Psoas muscle (tissue), 8 donors: ENCODE results near the gene SYNGR3. TPM values are rescaled to one million over a fixed set of nuclear protein-coding genes. Genes with fewer than 3 reads are reported as not detected.
"Not testable (repeated sequence)": the region's sequence is repeated elsewhere in the genome, so short reads cannot be mapped to it uniquely, and the experiment has no call there.

Source experiments
- ATAC-seq, 4 donors: fragments of 200-7000 bp; cut with Tn5 transposase; one replicate each; pipeline ENCODE4 v1.9.1; 2020; ENCODE audit warnings: moderate library complexity in 3 of 4, mild to moderate bottlenecking in 2 of 4
- DNase-seq, 2 donors: peaks; one replicate each; pipeline ENCODE4 v3.0.0-alpha.2; 2020
- H3K27ac ChIP-seq: fragments of 200-600 bp; one replicate; pipeline ENCODE4 v1.8.0; 2022
- H3K27me3 ChIP-seq, 3 donors: fragments of 200-600 bp in 1 of 3; one replicate each; pipeline versions ENCODE4 v1.6.1 to v1.8.0; 2013 to 2022; ENCODE audit warnings: low read length in 2 of 3, mild to moderate bottlenecking in 2 of 3, moderate library complexity in 1 of 3; ENCODE audit not compliant: insufficient read depth in 3 of 3
- H3K36me3 ChIP-seq, 2 donors: fragments of 200-600 bp in 1 of 2; one replicate each; pipeline versions ENCODE4 v1.6.1 to v1.8.0; 2013 to 2022; ENCODE audit warnings: low read depth in 1 of 2, mild to moderate bottlenecking in 1 of 2, moderate library complexity in 1 of 2; ENCODE audit not compliant: insufficient read depth in 1 of 2
- H3K4me1 ChIP-seq: fragments of 200-600 bp; one replicate; pipeline ENCODE4 v1.8.0; 2022
- H3K4me3 ChIP-seq: fragments of 200-600 bp; one replicate; pipeline ENCODE4 v1.8.0; 2022; ENCODE audit warnings: mild to moderate bottlenecking
- H3K9me3 ChIP-seq: fragments of 200-600 bp; one replicate; pipeline ENCODE4 v1.8.0; 2022
- CTCF ChIP-seq: fragments of 200-600 bp; IDR thresholded peaks from one replicate; pipeline ENCODE4 v1.8.0; 2022; ENCODE audit warnings: antibody characterized with exemption
- WGBS, 3 donors: extraction: QIAGEN DNeasy Blood & Tissue Kit; methylation state at CpG; one replicate each; pipeline versions ENCODE4 v1.1.6 to v1.1.7; 2013; 5-methylcytosine and 5-hydroxymethylcytosine counted together
- intact Hi-C, 2 donors: fragments of 100-400 bp; cut with DNase I; formaldehyde crosslinking; loops; one replicate each; pipeline versions ENCODE4 v1.11.0 to v1.14.2; 2022
- polyA plus RNA-seq, 3 donors: library from polyadenylated mRNA; stranded (reverse); fragments of 200-250 nt; gene quantifications; one replicate each; pipeline ENCODE4 v1.2.3, GENCODE V29; 2013
- total RNA-seq, 4 donors: library from RNA; stranded (reverse); fragmentation: NEBNext Ultra II Directional in 2 of 4; extraction: Animal tissue kit (Norgen Biotek cat#: 25700) in 2 of 4; gene quantifications; one replicate each; pipeline versions ENCODE4 v1.2.1 to v1.2.4, GENCODE V29; 2021 to 2023
- donor health status: healthy with polysubstance abuse.
- donor health status: DM: no; HTN: no; CAD: no; lungs with moderate emphysema.
- donor health status: Bipolar disorder and iron deficiency.
- donor health status: healthy.
- donor health status: DM: yes; HTN: yes; CAD: no.
- donor health status: DM: no; HTN: no; CAD: no.
- donor health status: DM: no; HTN: no; CAD: no.
- donor health status: DM: yes; HTN: yes; CAD: no.

SYNGR3 gene
- total and polyA plus RNA-seq, 7 donors, result 0.24 to 0.85 (median 0.25) TPM; not detected in 1

- no peaks in the 10 kb centered on the region for H3K27me3 ChIP-seq
- H3K4me1 ChIP-seq, result peaks cover 30% of the 10 kb centered on the region
- peaks cover 0 to 6% of the 10 kb centered on the region in 2 donors for H3K36me3 ChIP-seq
- peak overlapping the region; percentile 90 for H3K27ac ChIP-seq
- H3K9me3 ChIP-seq, result no peaks in the 10 kb centered on the region
- no peak for TF ChIP-seq CTCF
- peak overlapping the region; percentile 2 for H3K4me3 ChIP-seq
- DNase-seq (peak; percentile 62 to 90), ATAC-seq (peak; percentile 70 to 75 (median 74))
- 25 to 48% (median 43%) methylated on average over 17 to 19 of the region's 19 CpGs for WGBS, 3 donors
- intact Hi-C loops, result no loop called here
Measured at GRCh38 chr16:1950559-1950958, 39.2 kb upstream of the SYNGR3 start.

GRCh38 chr16:1953734-1954133 lies 36.0 kb upstream of the SYNGR3 start:
- 31 to 52% (median 36%) methylated on average over 22 of the region's 22 CpGs for WGBS, 3 donors
- H3K4me3 ChIP-seq, result peak overlapping the region; percentile 76
- no peaks in the 10 kb centered on the region for H3K27me3 ChIP-seq
- peaks cover 16% of the 10 kb centered on the region for H3K4me1 ChIP-seq
- ATAC-seq (peak; percentile 24 to 46 (median 27)), DNase-seq (peak in 1 of 2 donors; percentile 72)
- no peaks in the 10 kb centered on the region for H3K9me3 ChIP-seq
- H3K27ac ChIP-seq, result peak overlapping the region; percentile 90
- H3K36me3 ChIP-seq, result no peaks in the 10 kb centered on the region
- no peak for TF ChIP-seq CTCF
- intact Hi-C loops, result no loop called here

GRCh38 chr16:1957434-1958142 lies 32.2 kb upstream of the SYNGR3 start:
- 88 to 92% (median 90%) methylated on average over 20 to 22 of the region's 22 CpGs for WGBS, 3 donors
- not testable (repeated sequence) for DNase-seq, H3K27me3 ChIP-seq, ATAC-seq, H3K27ac ChIP-seq, H3K4me3 ChIP-seq, H3K9me3 ChIP-seq
- Histone ChIP-seq H3K36me3 (peaks cover 0 to 18% of the 10 kb centered on the region in 2 donors), H3K4me1 (peaks cover 19% of the 10 kb centered on the region)
- intact Hi-C loops, result loop anchor here in 1 of 2 donors (1.0 kb wide), 1 partner anchor 15 kb away; the partner anchor contains the start of gene TBL3

GRCh38 chr16:1958143-1958491 lies 31.7 kb upstream of the SYNGR3 start:
- intact Hi-C loops, result loop anchor here in 1 of 2 donors (1.0 kb wide), 1 partner anchor 14 kb away; the partner anchor contains the start of gene TBL3
- ATAC-seq, H3K27me3 ChIP-seq, H3K27ac ChIP-seq, H3K9me3 ChIP-seq, H3K4me3 ChIP-seq, DNase-seq: not testable (repeated sequence)
- Histone ChIP-seq H3K4me1 (peaks cover 19% of the 10 kb centered on the region), H3K36me3 (peaks cover 0 to 24% of the 10 kb centered on the region in 2 donors)
- 78 to 80% (median 79%) methylated on average over 27 to 30 of the region's 30 CpGs for WGBS, 3 donors

- Histone ChIP-seq H3K27me3 (no peaks in the 10 kb centered on the region), H3K4me3 (peak overlapping the region; percentile 92), H3K4me1 (peaks cover 25% of the 10 kb centered on the region), H3K9me3 (no peaks in the 10 kb centered on the region), H3K36me3 (peaks cover 0 to 30% of the 10 kb centered on the region in 2 donors), H3K27ac (peak overlapping the region; percentile 87)
- intact Hi-C loops, result loop anchor here in 1 of 2 donors (1.0 kb wide), 1 partner anchor 14 kb away; the partner anchor contains the start of gene TBL3
- WGBS, 3 donors, result 30 to 42% (median 30%) methylated on average over 13 to 14 of the region's 14 CpGs
- no peak for TF ChIP-seq CTCF
- ATAC-seq, result peak in 3 of 4 donors; percentile 2
- DNase-seq, result no peak
Measured at GRCh38 chr16:1958715-1959268, 31.0 kb upstream of the SYNGR3 start.
